Ovary (tissue), 9 donors: ENCODE data around the gene CCL4. TPM values are rescaled to one million over a fixed set of nuclear protein-coding genes. Genes with fewer than 3 reads are reported as not detected.
"Not testable (repeated sequence)": the region's sequence is repeated elsewhere in the genome, so short reads cannot be mapped to it uniquely, and the experiment has no call there.

Source experiments
- DNase-seq, 5 donors: peaks; one replicate each; pipeline ENCODE4 v3.0.0-alpha.2; 2019 to 2020
- H3K27ac ChIP-seq, 2 donors: fragments of 200-600 bp; one replicate each; pipeline versions ENCODE4 v1.5.1 to v1.8.0; 2019 to 2022
- H3K27me3 ChIP-seq: fragments of 200-600 bp; one replicate; pipeline ENCODE4 v1.8.0; 2022
- H3K36me3 ChIP-seq: fragments of 200-600 bp; sonication (generic); one replicate; pipeline ENCODE4 v1.5.1; 2019
- H3K4me1 ChIP-seq: one replicate; pipeline ENCODE4 v1.8.1; 2013; ENCODE audit warnings: mild to moderate bottlenecking, moderate library complexity; ENCODE audit not compliant: insufficient read depth
- H3K4me3 ChIP-seq: fragments of 200-600 bp; sonication (generic); one replicate; pipeline ENCODE4 v1.5.1; 2017
- H3K9me3 ChIP-seq, 2 donors: fragments of 200-600 bp in 1 of 2; sonication (generic) in 1 of 2; one replicate each; pipeline versions ENCODE4 v1.5.1 to v1.8.1; 2013 to 2019; ENCODE audit warnings: mild to moderate bottlenecking in 1 of 2, moderate library complexity in 1 of 2
- CTCF ChIP-seq, 3 donors: fragments of 450-650 bp in 2 of 3; fragments of 200-600 bp in 1 of 3; IDR thresholded peaks; one replicate each; pipeline versions ENCODE4 v1.5.1 to v1.8.0; 2016 to 2022; ENCODE audit warnings: antibody characterized with exemption in 3 of 3, mild to moderate bottlenecking in 1 of 3
- EP300 ChIP-seq: sonication (generic); formaldehyde crosslinking; IDR thresholded peaks from one replicate; pipeline ENCODE4 v1.6.1; 2017; ENCODE audit warnings: antibody characterized with exemption
- POLR2A ChIP-seq: fragments of 450-650 bp; IDR thresholded peaks from one replicate; pipeline ENCODE4 v1.6.1; 2017; ENCODE audit warnings: antibody characterized with exemption, mild to moderate bottlenecking, moderate library complexity
- WGBS, 3 donors: extraction: QIAGEN DNeasy Blood & Tissue Kit in 1 of 3; methylation state at CpG; one replicate each; pipeline versions ENCODE4 v1.1.5 to v1.1.7; 2013 to 2017; 5-methylcytosine and 5-hydroxymethylcytosine counted together
- intact Hi-C, 4 donors: fragments of 100-400 bp; cut with DNase I; formaldehyde crosslinking; loops; one replicate each; pipeline versions ENCODE4 v1.11.0 to v1.15.1; 2022 to 2023
- polyA plus RNA-seq, 2 donors: library from polyadenylated mRNA; stranded (reverse); fragments of 200-250 nt in 1 of 2; fragments of 350-450 nt in 1 of 2; fragmentation: Illumina TruSeq in 1 of 2; extraction: RNeasy Lipid Tissue Mini Kit (QIAGEN cat#74804) in 1 of 2; gene quantifications; one replicate each; pipeline ENCODE4 v1.2.3, GENCODE V29; 2013 to 2014
- total RNA-seq, 7 donors: library from RNA; depleted of rRNA in 2 of 7; stranded (reverse); fragments of >200 nt in 2 of 7; fragmentation: NEBNext Ultra II Directional in 3 of 7; extraction: Animal tissue kit (Norgen Biotek cat#: 25700) in 3 of 7; gene quantifications; one replicate each; pipeline versions ENCODE4 v1.1.0 to v1.2.4, GENCODE V29; 2016 to 2023
- donor health status: DM: no; HTN: no; CAD: no; lungs with moderate emphysema.
- donor health status: DM: no; HTN: no; CAD: no.
- donor health status: Bipolar disorder and iron deficiency.
- donor health status: DM: yes; HTN: yes; CAD: no.
- donor health status: DM: no; HTN: no; CAD: no.
- donor health status: DM: yes; HTN: yes; CAD: no.

Gene CCL4
- total and polyA plus RNA-seq, 9 donors, result 1.1 to 17.2 (median 2.3) TPM

- Histone ChIP-seq H3K9me3 (no peaks in the 10 kb centered on the region), H3K4me3 (no peak overlapping the region), H3K36me3 (no peaks in the 10 kb centered on the region), H3K4me1 (no peaks in the 10 kb centered on the region), H3K27me3 (no peaks in the 10 kb centered on the region), H3K27ac (no peak overlapping the region)
- intact Hi-C loops, result no loop called here
- 81 to 91% (median 84%) methylated on average over 12 of the region's 12 CpGs for WGBS, 3 donors
- no peak for DNase-seq
- TF ChIP-seq EP300 (no peak), CTCF (IDR thresholded peaks at IDR 0.05) (no peak), POLR2A (no peak)
Measured at GRCh38 chr17:36118477-36119353, 15.1 kb downstream of the CCL4 start.

GRCh38 chr17:36120221-36120620, 16.6 kb downstream of the CCL4 start:
- Histone ChIP-seq H3K9me3 (no peaks in the 10 kb centered on the region), H3K27me3 (no peaks in the 10 kb centered on the region), H3K4me1 (no peaks in the 10 kb centered on the region), H3K4me3 (no peak overlapping the region), H3K27ac (no peak overlapping the region), H3K36me3 (no peaks in the 10 kb centered on the region)
- no peak for DNase-seq
- TF ChIP-seq EP300, result no peak
- TF ChIP-seq POLR2A, result no peak
- intact Hi-C loops, result no loop called here
- 71 to 78% (median 74%) methylated on average over 3 of the region's 3 CpGs for WGBS, 3 donors

DNA sequence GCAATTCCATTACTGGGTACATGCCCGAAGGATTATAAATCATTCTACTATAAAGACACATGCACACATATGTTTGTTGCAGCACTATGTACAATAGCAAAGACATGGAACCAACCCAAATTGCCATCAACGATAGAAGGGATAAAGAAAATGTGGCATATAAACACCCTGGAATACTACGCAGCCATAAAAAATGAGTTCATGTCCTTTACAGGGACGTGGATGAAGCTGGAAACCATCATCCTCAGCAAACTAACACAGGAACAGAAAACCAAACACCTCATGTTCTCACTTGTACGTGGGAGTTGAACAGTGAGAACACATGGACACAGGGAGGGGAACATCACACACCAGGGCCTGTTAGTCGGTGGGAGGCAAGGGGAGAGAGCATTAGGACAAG, 17.5 kb downstream of the CCL4 start:
- intact Hi-C loops, result not testable (repeated sequence)

DNA sequence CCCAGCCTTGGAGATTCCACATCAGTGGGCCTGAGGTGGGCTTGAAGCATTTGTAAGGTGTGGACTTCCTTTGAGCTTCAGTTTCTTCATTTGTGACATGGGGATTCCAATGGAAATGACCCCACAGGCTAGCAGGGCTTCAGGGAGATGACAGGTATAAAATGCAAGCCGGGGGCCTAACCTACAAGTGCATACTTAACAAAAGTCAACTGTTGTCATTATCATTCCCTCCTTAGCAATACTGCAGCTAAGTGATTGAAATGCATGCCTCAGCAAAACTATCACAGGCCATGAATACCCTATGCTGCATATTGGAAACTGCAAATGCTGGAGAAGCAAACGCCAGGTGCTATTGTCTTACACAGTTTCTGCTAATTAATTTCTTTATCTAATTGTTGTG, 19.8 kb downstream of the CCL4 start:
- Histone ChIP-seq H3K27ac (no peak overlapping the region), H3K9me3 (no peaks in the 10 kb centered on the region), H3K4me3 (no peak overlapping the region), H3K27me3 (no peaks in the 10 kb centered on the region), H3K36me3 (no peaks in the 10 kb centered on the region), H3K4me1 (no peaks in the 10 kb centered on the region)
- no peak for DNase-seq
- 57 to 65% (median 61%) methylated on average over 2 of the region's 2 CpGs for WGBS, 3 donors
- TF ChIP-seq EP300 (no peak), POLR2A (no peak), CTCF (IDR thresholded peaks at IDR 0.05) (no peak)
- intact Hi-C loops, result no loop called here

More for the DNA sequence above, 17.5 kb downstream of the CCL4 start:
- not testable (repeated sequence) for DNase-seq, H3K4me3 ChIP-seq, H3K4me1 ChIP-seq, H3K27me3 ChIP-seq, H3K9me3 ChIP-seq, H3K27ac ChIP-seq, H3K36me3 ChIP-seq
- WGBS, 3 donors, result 50 to 62% (median 54%) methylated on average over 6 of the region's 6 CpGs

GRCh38 chr17:36124879-36125824, 21.5 kb downstream of the CCL4 start:
- Histone ChIP-seq H3K4me1 (no peaks in the 10 kb centered on the region), H3K9me3 (no peaks in the 10 kb centered on the region), H3K27me3 (no peaks in the 10 kb centered on the region), H3K36me3 (no peaks in the 10 kb centered on the region), H3K27ac (no peak overlapping the region), H3K4me3 (no peak overlapping the region)
- TF ChIP-seq POLR2A, result no peak
- no peak for TF ChIP-seq CTCF (IDR thresholded peaks at IDR 0.05)
- no peak for TF ChIP-seq EP300
- WGBS, 3 donors, result 73 to 78% (median 76%) methylated on average over 9 of the region's 9 CpGs
- intact Hi-C loops, result loop anchor here in 1 of 4 donors (5.0 kb wide), 1 partner anchor 57 kb away; no protein-coding TSS in a partner anchor
- no peak for DNase-seq
